Nephron (organoid): Measurements from ENCODE around the gene RNF144A.
A peak's percentile ranks its signal among the peaks of the same experiment; 100 is the strongest.

Experiments
- H3K27ac Mint-ChIP-seq, 3 experiments: 2 replicates each; pipeline ENCODE4 v1.8.0; 2020; ENCODE audit warnings: mixed read lengths in 3 of 3, mild to moderate bottlenecking in 2 of 3, moderate library complexity in 1 of 3
- H3K27me3 Mint-ChIP-seq: 2 replicates; pipeline ENCODE4 v1.8.0; 2021; ENCODE audit warnings: low read depth, mild to moderate bottlenecking, moderate library complexity, mixed read lengths
- H3K36me3 Mint-ChIP-seq: 2 replicates; pipeline ENCODE4 v1.8.0; 2020; ENCODE audit warnings: low read depth, mixed read lengths
- H3K4me1 Mint-ChIP-seq: 2 replicates; pipeline ENCODE4 v1.8.0; 2020; ENCODE audit warnings: mixed read lengths
- H3K4me3 Mint-ChIP-seq, 3 experiments: 2 replicates each; pipeline ENCODE4 v1.8.0; 2020; ENCODE audit warnings: mild to moderate bottlenecking in 3 of 3, mixed read lengths in 3 of 3, moderate library complexity in 2 of 3
- H3K9me3 Mint-ChIP-seq: 2 replicates; pipeline ENCODE4 v1.8.0; 2020; ENCODE audit warnings: mixed read lengths
- TF ChIP-seq, protein P1 (sequence below), 3 experiments: fragments of 200-600 bp; sonication (generic); IDR thresholded peaks; one replicate each; pipeline ENCODE4 v1.5.0; 2021; ENCODE audit warnings: antibody characterized with exemption in 3 of 3; ENCODE audit not compliant: unreplicated experiment in 3 of 3

RNF144A gene

DNA sequence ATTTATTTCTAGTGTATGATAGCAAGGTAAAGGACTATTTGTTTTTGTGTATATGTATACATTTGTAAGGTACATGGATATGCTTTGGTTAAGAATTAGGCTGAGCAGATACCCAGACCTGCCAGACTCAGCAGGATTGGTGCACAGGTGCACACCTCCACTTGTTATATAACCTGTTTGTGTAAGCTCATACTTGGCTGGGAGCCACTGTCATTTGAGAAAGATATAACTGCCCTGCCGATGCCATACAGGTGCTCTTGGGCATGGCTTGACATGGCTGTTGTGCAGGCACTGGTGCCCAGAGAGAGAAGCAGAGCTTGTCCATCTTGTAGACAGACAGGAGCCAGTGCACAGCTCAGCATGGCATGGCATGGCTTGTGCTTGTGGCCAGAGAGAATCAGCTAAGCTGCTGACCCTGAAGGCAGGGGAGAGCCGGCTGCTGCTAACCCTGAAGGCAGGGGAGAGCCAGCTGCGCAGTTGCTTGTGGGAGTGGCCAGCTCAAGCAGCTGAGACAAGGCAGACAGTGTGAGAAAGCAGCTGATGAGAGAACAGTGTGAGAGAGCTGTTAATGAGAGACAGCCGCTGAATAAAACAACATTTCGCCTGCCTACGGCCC is 136.5 kb downstream of the RNF144A start:
- TF ChIP-seq, protein P1, sequence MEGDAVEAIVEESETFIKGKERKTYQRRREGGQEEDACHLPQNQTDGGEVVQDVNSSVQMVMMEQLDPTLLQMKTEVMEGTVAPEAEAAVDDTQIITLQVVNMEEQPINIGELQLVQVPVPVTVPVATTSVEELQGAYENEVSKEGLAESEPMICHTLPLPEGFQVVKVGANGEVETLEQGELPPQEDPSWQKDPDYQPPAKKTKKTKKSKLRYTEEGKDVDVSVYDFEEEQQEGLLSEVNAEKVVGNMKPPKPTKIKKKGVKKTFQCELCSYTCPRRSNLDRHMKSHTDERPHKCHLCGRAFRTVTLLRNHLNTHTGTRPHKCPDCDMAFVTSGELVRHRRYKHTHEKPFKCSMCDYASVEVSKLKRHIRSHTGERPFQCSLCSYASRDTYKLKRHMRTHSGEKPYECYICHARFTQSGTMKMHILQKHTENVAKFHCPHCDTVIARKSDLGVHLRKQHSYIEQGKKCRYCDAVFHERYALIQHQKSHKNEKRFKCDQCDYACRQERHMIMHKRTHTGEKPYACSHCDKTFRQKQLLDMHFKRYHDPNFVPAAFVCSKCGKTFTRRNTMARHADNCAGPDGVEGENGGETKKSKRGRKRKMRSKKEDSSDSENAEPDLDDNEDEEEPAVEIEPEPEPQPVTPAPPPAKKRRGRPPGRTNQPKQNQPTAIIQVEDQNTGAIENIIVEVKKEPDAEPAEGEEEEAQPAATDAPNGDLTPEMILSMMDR (IDR thresholded peaks at IDR 0.05; ENCODE audit: unreplicated experiment in 3 of 3) = no peak
- Mint-ChIP-seq H3K4me3 (no peak overlapping the region), H3K27me3 (peaks cover 7% of the 10 kb centered on the region), H3K36me3 (peaks cover 13% of the 10 kb centered on the region), H3K27ac (no peak overlapping the region), H3K9me3 (no peaks in the 10 kb centered on the region), H3K4me1 (peaks cover 13% of the 10 kb centered on the region)

DNA sequence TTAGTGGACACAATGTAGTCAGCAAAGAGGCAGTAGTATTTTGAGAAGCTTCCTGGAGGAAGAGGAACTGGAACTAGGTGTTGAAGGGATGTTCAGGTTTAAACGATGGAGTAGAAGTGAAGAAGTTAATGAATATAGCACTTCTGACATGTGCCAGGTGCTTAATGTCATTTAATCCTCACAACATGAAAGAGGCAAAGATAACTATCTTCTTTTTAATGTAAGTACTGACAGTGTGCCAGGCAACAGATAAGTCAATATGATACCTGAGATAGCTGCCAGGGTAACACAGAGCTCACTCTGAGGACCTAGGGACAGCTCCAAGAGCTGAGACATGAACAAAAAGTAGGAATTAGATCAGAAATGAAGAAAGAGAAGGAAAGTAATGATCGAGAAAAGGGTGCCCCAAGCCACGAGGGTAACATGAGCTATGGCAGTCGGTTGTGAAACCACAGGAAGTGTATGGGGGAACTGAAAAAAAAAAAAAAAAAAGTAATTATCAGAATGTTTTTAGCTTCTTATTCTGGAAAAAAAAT is 140.7 kb downstream of the RNF144A start:
- Mint-ChIP-seq H3K4me1 (peaks cover 39% of the 10 kb centered on the region), H3K27ac (peak overlapping the region in 1 of 3 experiments; percentile 12), H3K4me3 (no peak overlapping the region), H3K27me3 (peaks cover 3% of the 10 kb centered on the region), H3K9me3 (peaks cover 2% of the 10 kb centered on the region), H3K36me3 (peaks cover 2% of the 10 kb centered on the region)
- TF ChIP-seq, protein P1 (IDR thresholded peaks at IDR 0.05; ENCODE audit: unreplicated experiment in 3 of 3) = no peak

DNA sequence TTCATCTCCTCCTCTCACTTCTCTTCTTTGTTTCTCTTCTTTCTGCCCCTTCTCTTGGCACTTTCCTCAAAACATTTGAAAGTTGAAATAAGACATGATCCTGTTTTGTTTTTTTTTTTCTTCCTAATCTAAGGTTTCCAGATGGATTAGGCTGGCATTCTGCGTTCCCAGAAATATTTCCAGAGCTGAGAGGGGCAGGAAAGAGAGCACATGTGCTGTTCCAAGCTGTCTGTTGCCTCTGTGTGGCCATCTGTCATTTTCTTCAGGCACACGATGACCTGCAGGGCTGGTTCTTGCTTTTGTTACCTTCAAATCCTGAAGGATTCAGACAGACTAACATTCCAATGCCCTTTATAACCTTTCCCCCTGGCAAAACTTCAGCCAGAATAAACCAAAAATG is 142.9 kb downstream of the RNF144A start:
- Mint-ChIP-seq H3K9me3 (peaks cover 5% of the 10 kb centered on the region), H3K36me3 (peaks cover 20% of the 10 kb centered on the region), H3K27me3 (no peaks in the 10 kb centered on the region), H3K27ac (peak overlapping the region in 2 of 3 experiments; percentile 86 to 93), H3K4me3 (no peak overlapping the region), H3K4me1 (peaks cover 35% of the 10 kb centered on the region)
- TF ChIP-seq, protein P1 (IDR thresholded peaks at IDR 0.05; ENCODE audit: unreplicated experiment in 3 of 3) = no peak

DNA sequence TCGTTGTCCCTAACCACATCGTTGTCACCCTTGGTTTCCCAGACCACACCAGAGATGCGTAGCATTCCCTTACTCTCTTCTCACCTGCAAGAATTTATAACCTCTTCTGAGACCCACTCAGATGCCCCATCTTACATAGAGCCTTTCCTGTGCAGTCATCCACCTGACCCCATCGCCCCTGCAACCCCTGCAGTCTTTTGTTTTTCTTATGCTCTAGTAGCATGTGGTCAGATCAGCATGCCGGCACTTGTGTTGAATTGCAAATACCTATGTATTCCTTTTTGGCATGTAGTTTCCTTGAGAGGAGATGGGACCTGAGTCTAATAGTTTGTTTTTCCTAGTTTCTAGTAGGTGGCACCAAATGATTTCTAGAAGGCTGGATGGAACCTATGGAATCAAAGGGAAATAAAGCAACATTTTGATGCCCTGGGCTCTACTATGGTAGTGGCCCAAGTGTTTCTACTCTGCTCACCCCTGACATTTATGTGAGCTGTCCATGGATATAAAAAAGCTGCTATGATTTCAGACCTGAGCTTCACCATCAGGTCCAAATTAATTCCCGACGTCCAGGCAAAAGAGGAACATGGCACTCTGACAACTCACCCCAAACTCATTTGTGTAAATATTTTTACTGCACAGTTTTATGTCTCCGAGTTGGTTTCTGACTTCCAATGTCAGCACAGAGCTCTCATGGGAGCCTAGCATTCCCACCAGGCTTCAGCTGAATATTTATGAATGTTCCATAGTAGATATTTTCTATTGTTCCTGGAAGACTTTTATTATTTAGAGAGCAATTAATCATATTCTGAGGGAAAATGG is 143.6 kb downstream of the RNF144A start:
- TF ChIP-seq, protein P1 (IDR thresholded peaks at IDR 0.05; ENCODE audit: unreplicated experiment in 3 of 3) = no peak
- H3K27ac Mint-ChIP-seq = peak overlapping the region; percentile 86 to 97 (median 93)
- H3K36me3 Mint-ChIP-seq = peaks cover 21% of the 10 kb centered on the region
- H3K27me3 Mint-ChIP-seq = no peaks in the 10 kb centered on the region
- H3K4me1 Mint-ChIP-seq = peaks cover 36% of the 10 kb centered on the region
- H3K4me3 Mint-ChIP-seq = no peak overlapping the region
- peaks cover 5% of the 10 kb centered on the region for H3K9me3 Mint-ChIP-seq

DNA sequence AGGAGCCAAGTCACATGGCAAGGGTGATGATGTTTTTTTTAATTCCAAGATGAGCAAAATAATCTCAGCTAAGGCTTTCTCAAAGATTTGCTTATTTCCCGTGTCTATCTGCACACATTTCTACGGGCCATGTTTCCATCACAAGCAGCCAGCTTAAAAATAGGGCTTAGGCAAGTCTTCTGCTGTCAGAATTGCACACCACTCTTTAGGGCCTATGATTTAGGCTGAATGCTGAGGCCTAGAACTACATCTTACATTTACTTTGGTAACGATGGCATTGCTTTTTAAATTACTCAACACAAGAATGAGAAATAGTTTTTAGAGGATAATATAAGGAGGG is 144.2 kb downstream of the RNF144A start:
- H3K4me1 Mint-ChIP-seq = peaks cover 36% of the 10 kb centered on the region
- H3K27ac Mint-ChIP-seq = peak overlapping the region; percentile 86 to 97 (median 93)
- TF ChIP-seq, protein P1 (IDR thresholded peaks at IDR 0.05; ENCODE audit: unreplicated experiment in 3 of 3) = no peak
- no peak overlapping the region for H3K4me3 Mint-ChIP-seq
- peaks cover 23% of the 10 kb centered on the region for H3K36me3 Mint-ChIP-seq
- H3K9me3 Mint-ChIP-seq = peaks cover 5% of the 10 kb centered on the region
- no peaks in the 10 kb centered on the region for H3K27me3 Mint-ChIP-seq
